ENCODE measurements around the gene ZNHIT1. TPM values are rescaled to one million over a fixed set of nuclear protein-coding genes. Genes with fewer than 3 reads are reported as not detected.
A peak's percentile ranks its signal among the peaks of the same experiment; 100 is the strongest.

ZNHIT1 gene
- total RNA-seq, 1 donor from 2014 or later: 51.9 TPM

DNA sequence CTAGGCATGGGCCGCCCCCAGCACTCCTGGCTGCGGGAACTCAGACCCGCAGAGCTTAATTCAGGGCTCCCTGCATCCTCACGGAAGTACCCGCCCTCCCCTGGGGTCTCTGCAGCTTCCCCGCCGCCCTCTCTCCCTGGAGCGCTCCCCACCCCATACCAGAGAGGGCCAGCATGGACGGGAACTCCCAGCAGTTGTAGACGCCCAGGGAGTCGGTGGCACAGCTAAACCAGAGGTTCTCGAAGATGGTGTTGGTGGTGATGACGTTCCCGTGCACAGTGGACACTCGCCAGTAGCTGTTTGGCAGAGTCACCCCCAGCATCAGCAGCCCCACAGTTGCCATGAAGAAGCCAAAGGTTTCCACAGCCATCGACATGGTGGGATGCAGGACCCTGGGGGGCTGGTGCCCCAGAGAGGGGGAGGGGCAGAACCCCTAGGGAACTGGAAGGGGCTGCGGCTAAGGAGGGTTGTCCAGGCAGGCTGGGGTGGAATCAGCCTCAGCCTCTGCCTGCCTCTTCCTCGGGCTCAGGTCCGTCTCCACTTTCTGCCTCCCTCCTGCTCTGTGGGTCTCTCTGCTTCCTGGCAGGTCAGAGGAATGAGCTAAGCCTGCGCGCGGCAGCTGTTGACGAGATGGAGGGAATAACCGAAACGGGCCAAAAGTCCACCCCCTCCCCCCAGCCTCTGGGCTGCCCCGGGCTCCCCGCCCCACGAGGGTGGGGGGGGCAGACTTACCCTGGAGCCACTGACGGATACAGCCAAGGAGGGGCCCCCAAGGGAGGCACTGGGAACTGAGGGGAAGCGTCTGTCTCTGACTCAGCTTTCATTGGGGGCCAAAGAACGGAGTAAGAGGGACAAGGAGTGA lies 19.5 kb downstream of the ZNHIT1 start, which contains the start of gene CLDN15:
Gene CLDN15, minus strand, starts transcription at position 597 of the 862 bp plus-strand sequence. Its CDS starts 221 bp downstream, at position 376.
- peaks cover 31% of the 10 kb centered on the region for H3K36me3 ChIP-seq
- peak within 1 kb of the TSS; percentile 65 for H3K27ac ChIP-seq
- H3K4me3 ChIP-seq: no peak within 1 kb of the TSS
- no peaks in the 10 kb centered on the region for H3K9me3 ChIP-seq
- intact Hi-C loops (cut with DNase I): no loop called here
- peaks cover 11% of the 10 kb centered on the region for H3K4me1 ChIP-seq
- TF ChIP-seq, protein P1, sequence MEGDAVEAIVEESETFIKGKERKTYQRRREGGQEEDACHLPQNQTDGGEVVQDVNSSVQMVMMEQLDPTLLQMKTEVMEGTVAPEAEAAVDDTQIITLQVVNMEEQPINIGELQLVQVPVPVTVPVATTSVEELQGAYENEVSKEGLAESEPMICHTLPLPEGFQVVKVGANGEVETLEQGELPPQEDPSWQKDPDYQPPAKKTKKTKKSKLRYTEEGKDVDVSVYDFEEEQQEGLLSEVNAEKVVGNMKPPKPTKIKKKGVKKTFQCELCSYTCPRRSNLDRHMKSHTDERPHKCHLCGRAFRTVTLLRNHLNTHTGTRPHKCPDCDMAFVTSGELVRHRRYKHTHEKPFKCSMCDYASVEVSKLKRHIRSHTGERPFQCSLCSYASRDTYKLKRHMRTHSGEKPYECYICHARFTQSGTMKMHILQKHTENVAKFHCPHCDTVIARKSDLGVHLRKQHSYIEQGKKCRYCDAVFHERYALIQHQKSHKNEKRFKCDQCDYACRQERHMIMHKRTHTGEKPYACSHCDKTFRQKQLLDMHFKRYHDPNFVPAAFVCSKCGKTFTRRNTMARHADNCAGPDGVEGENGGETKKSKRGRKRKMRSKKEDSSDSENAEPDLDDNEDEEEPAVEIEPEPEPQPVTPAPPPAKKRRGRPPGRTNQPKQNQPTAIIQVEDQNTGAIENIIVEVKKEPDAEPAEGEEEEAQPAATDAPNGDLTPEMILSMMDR (IDR thresholded peaks at IDR 0.05): no peak
- no peaks in the 10 kb centered on the region for H3K27me3 ChIP-seq
- no peak for ATAC-seq
- DNase-seq: peak; percentile 66

DNA sequence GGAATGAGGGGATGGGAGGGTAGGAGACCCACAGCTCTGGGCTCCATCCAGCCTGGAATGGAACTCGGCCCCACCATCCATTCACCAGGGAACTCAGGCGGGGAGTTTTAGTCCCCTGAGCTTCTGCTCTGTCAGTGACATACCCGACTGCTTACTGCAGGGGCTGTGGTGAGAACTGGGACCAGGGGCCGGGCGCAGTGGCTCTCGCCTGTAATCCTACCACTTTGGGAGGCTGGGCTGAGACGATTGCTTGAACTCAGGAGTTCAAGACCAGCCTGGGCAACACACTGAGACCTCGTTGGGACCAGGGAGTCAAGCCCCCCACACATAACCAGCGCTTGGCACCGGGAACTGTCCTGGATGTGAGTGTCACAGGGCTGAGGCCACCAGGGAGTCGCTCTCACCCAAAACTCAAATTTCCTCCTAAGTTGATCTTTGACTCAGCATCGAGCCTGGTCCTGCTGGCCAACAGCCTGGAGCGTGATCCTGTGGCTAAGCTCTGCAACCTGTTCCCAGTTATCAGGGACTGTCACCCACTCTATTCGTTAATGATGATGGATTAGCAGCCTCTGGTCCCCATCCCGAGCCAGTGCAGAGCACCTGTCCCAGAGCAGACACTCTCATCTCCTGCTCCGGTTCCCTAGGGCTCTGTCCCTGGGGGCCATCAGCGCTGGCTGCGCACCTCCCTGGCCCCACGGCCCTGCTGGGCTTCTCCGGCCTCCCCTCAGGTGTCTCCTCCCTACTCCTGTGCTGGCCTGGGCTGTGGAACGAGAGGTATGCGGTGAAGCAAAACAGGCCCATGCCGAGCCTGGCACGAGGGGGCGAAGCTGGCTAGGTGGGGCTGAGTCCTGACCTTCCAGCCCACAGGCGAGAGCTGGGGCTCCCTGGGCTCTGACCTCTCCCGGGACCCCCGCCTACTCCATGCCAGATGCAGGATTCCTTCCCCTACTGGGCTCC lies 20.5 kb downstream of the ZNHIT1 start:
- H3K27me3 ChIP-seq: no peaks in the 10 kb centered on the region
- DNase-seq: no peak
- TF ChIP-seq, protein P1 (IDR thresholded peaks at IDR 0.05): no peak
- H3K27ac ChIP-seq: peak overlapping the region; percentile 65
- peaks cover 31% of the 10 kb centered on the region for H3K36me3 ChIP-seq
- intact Hi-C loops (cut with DNase I): no loop called here
- peak; percentile 2 for ATAC-seq
- no peak overlapping the region for H3K4me3 ChIP-seq
- H3K4me1 ChIP-seq: peaks cover 14% of the 10 kb centered on the region
- H3K9me3 ChIP-seq: no peaks in the 10 kb centered on the region

DNA sequence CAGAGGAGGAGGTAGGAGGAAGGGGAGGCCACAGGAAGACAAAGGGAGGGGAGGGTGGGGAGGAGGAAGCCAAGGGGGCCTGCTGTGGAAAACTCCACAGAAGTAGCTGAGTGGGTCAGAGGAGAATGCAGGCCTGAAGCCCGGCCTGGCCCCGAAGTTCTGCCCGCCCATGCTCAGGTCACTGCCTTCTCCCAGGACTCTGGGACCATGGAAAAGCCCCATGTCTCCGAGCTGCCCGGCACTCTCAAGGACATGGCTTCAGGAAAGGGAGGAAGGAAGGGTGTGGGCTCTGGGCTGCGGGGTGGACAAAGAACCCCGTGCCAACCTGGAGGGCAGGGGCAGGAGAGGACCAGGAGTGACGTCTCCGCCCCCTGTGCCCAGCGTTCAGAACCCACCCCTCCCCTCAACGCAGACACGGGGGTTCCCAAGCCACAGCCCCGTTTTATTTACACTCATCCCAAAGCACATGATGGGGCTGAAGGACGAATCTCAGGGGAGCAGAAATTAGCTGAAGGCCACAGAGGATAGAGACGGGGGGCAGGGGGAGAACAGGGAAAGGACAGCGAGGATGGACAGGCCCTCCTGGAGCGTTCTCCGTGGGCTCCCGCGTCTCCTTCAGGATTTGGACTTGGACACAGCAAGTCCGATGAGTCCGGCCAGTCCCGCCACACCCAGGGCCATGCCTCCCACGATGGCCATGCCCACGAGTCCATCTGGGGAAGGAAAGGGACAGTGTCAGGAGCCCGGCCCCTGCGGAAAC lies 21.4 kb downstream of the ZNHIT1 start:
- no peaks in the 10 kb centered on the region for H3K27me3 ChIP-seq
- intact Hi-C loops (cut with DNase I): no loop called here
- H3K27ac ChIP-seq: peak overlapping the region; percentile 65
- H3K4me3 ChIP-seq: no peak overlapping the region
- DNase-seq: no peak
- peaks cover 20% of the 10 kb centered on the region for H3K4me1 ChIP-seq
- no peaks in the 10 kb centered on the region for H3K9me3 ChIP-seq
- TF ChIP-seq, protein P1 (IDR thresholded peaks at IDR 0.05): no peak
- peaks cover 31% of the 10 kb centered on the region for H3K36me3 ChIP-seq
- ATAC-seq: peak; percentile 9

DNA sequence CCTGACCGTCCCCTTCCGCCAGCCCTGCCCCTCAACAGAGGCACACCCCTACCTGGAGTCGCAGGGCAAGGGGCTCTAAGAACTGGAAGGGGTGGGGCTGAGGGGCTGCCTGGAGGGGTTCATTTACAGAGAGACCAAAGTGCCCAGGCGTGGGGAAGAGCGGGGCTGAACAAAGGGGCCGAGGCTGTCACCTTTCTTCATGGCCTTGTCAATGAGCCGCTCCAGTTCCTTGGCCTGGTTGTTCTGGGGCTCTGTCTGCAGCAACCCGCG lies 21.9 kb downstream of the ZNHIT1 start:
- ATAC-seq: no peak
- DNase-seq: no peak
- Histone ChIP-seq H3K4me3 (no peak overlapping the region), H3K9me3 (no peaks in the 10 kb centered on the region), H3K4me1 (peaks cover 20% of the 10 kb centered on the region), H3K27me3 (no peaks in the 10 kb centered on the region), H3K27ac (peak overlapping the region; percentile 65), H3K36me3 (peaks cover 31% of the 10 kb centered on the region)
- intact Hi-C loops (cut with DNase I): no loop called here
- TF ChIP-seq, protein P1 (IDR thresholded peaks at IDR 0.05): no peak
